Measurements from ENCODE around the gene RTF2.

RTF2 gene, protein sequence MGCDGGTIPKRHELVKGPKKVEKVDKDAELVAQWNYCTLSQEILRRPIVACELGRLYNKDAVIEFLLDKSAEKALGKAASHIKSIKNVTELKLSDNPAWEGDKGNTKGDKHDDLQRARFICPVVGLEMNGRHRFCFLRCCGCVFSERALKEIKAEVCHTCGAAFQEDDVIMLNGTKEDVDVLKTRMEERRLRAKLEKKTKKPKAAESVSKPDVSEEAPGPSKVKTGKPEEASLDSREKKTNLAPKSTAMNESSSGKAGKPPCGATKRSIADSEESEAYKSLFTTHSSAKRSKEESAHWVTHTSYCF

DNA sequence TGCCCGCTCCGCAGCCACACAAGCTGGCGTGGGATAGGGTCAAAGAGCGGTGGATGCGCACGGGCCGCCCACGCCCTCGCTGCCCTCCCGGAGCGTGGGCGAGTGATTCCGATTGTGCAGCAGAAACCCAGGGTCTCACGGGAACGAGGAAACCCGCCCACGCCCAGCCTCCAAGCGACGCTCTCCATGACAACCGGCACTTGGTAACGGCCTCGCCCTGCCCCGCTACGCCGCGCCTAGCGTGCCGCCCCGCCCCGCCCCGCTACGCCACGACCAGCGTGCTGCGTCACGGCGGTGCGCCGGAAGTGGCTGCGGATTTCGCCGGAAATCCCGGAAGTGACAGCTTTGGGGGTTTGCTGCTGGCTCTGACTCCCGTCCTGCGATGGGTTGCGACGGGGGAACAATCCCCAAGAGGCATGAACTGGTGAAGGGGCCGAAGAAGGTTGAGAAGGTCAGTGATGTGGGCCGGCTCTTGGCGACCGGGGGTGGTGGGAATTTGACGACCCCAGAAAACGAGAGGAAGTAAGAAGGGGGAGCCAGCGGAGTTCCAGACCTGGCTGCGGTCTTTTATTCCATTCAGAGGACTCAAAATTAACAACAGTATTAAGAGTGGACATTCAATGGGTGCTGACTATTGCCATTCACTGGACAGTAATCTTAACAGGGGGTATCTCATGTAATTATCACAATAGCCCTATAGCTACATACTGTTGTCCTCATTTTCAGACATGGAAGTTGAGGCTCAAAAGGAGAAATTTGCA, at the start of gene RTF2:
RTF2 (plus strand) TSS at position 312 of the 761 bp plus-strand sequence; CDS start at position 383, 71 bp downstream.
- Histone ChIP-seq H3K4me3 (peak within 1 kb of the TSS; percentile 56 to 91 (median 84)), H3K27ac (peak within 1 kb of the TSS; percentile 60 to 93 (median 87))

DNA sequence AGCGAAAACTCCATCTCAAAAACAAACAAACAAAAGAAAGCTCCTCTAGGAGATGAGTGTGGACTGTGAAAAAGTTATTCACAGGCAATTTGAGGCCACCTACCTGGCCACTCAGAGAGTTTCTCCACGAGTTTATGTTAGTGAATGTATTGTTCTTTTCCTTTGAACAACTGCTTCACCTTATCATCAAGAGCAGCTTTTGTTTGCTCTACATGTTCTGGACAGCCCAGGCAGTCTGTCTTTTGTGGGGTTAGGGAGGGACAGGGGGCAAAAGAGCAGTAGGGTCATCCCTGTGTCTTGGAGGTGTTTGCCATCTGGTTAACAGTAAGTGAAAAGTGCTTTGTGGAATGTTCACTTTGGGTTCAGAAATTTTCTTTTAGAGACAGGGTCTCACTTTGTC, 48.4 kb upstream of the RTF2 start:
- Histone ChIP-seq H3K4me3 (no peak overlapping the region), H3K27ac (peak overlapping the region in 7 of 21 experiments; percentile 27 to 77 (median 59))

- H3K27ac ChIP-seq = peak overlapping the region in 2 of 21 experiments; percentile 9 to 43
- no peak overlapping the region for H3K4me3 ChIP-seq
Observed at GRCh38 chr20:56420940-56421688, 47.3 kb upstream of the RTF2 start.

DNA sequence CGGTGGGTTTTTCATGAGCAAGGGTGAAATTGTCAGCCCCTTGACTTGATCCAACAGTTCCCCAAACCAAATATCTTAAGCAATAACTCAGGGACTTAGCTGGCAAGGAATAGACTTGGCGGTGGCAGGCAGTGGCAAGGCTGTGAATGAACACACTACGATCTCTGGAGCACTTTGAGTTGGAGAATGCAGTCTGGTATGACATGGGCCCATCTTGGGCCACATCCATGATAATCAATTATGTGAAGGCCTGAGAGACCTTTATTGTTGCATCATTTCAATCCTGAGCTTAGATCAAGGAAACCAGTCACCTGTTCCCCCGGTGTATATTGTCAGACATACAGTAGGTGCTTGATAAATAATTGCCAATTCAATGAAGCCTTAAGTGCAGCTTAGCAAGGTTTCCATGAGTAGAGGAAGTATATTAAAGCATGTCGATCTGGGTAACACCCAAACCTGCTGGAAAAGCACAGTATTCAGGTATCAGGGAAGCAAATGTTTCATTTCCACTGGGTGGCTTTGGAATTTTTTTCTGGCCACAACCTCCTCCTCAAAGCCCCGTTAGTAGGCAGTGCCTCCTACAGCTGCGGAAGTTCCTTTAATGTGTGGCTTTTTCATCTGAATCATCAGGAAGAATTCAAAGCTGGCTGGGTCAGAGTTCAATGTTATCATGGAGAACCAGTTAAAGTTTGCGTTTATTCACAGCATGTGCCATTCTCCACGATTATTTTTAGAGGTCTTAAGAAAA, 46.2 kb upstream of the RTF2 start:
- H3K4me3 ChIP-seq = no peak overlapping the region
- peak overlapping the region in 8 of 21 experiments; percentile 5 to 61 (median 42) for H3K27ac ChIP-seq

- H3K4me3 ChIP-seq = no peak overlapping the region
- peak overlapping the region in 6 of 21 experiments; percentile 13 to 61 (median 30) for H3K27ac ChIP-seq
Observed at GRCh38 chr20:56422824-56423189, 45.6 kb upstream of the RTF2 start.

- peak overlapping the region in 5 of 21 experiments; percentile 13 to 61 (median 37) for H3K27ac ChIP-seq
- no peak overlapping the region for H3K4me3 ChIP-seq
Observed at GRCh38 chr20:56423211-56423610, 45.2 kb upstream of the RTF2 start.

DNA sequence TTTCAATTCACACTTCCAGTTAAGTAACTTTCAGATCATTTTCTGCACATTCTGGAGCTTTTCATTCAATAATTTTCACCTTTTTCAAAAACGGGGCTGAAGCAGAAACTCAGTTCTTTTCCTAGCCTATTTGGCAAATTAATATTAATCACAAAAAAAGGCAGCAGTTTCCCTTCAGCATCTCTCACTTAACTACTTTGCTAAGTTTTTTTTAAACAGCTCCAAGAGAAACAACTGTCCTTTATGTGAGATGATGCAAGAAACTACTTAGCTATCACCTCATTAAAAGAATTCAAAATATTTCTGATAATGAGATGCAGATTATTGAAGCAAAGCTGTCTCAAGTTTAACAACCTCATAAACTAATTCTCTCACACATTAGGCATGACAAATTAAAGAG, 44.5 kb upstream of the RTF2 start:
- H3K27ac ChIP-seq = no peak overlapping the region
- no peak overlapping the region for H3K4me3 ChIP-seq

- no peak overlapping the region for H3K4me3 ChIP-seq
- no peak overlapping the region for H3K27ac ChIP-seq
Observed at GRCh38 chr20:56424931-56425330, 43.5 kb upstream of the RTF2 start.

- H3K4me3 ChIP-seq = no peak overlapping the region
- H3K27ac ChIP-seq = no peak overlapping the region
Observed at GRCh38 chr20:56426026-56426425, 42.4 kb upstream of the RTF2 start.

GRCh38 chr20:56426926-56427325, 41.5 kb upstream of the RTF2 start:
- H3K27ac ChIP-seq = no peak overlapping the region

GRCh38 chr20:56427797-56428196, 40.6 kb upstream of the RTF2 start:
- no peak overlapping the region for H3K27ac ChIP-seq

More at GRCh38 chr20:56426926-56427325, 41.5 kb upstream of the RTF2 start:
- H3K4me3 ChIP-seq = no peak overlapping the region

DNA sequence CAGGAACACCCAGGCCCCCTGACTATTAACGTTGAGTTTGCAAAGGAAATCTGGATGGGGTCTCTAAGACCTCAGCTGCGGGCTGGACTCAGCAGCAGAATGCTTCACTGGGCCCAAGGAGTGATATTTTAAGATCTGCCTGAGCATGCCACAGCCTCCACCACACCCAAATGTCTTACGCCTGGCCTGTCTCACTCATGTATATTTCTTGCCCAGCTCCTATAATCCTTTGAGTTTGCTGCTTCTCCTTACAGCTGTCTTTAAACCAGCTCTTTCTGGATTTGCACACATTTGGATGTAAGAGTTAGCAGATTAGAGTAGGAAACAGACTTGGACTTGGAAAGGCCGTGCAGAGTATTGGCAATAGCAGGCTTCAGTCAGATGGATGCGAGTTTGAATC, 40.0 kb upstream of the RTF2 start:
- Histone ChIP-seq H3K27ac (peak overlapping the region in 2 of 21 experiments; percentile 6 to 27), H3K4me3 (no peak overlapping the region)

More at GRCh38 chr20:56427797-56428196, 40.6 kb upstream of the RTF2 start:
- H3K4me3 ChIP-seq = no peak overlapping the region

DNA sequence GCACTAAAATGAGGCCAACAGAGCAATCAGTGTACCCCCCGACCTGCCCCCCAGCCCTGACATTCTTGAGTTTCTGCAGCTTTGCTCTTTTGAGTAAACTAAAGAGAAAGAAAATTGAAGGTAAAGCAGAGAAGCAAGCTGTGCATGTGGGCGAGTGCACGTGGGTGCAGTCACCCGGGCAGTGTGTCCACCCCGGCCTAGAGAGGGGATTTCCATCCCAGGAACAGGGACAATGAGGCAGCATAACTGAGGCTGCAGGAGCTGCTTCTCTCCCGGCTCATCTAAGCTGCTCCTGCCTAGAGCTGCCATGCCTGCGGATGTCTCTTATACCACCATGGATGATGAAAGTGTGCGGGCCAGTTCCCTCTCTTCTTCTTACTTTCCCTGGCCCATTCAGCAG, 39.5 kb upstream of the RTF2 start:
- peak overlapping the region in 4 of 21 experiments; percentile 12 to 58 (median 31) for H3K27ac ChIP-seq
- H3K4me3 ChIP-seq = no peak overlapping the region

- Histone ChIP-seq H3K4me3 (no peak overlapping the region), H3K27ac (peak overlapping the region in 7 of 21 experiments; percentile 12 to 59 (median 35))
Observed at GRCh38 chr20:56429502-56429901, 38.9 kb upstream of the RTF2 start.

DNA sequence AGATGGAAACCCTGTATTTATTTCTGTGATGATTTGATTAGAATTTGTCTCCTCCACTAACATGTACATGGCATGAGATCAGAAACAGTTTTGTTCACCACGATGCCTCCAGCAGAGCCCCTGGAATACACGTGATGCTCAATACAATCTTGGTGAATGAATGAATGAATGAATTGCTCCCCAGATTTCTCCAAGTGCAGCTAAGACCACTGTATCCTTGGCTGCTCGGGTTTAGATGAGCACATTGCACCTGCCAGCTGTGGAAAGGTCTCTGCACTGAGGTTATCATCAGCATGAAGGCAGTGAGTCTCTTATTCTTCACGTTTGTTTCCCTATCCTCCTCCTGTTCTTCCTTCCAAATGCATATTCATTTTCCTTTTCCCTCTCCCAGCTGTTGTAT, 38.5 kb upstream of the RTF2 start:
- H3K27ac ChIP-seq = peak overlapping the region in 2 of 21 experiments; percentile 31 to 58
- H3K4me3 ChIP-seq = no peak overlapping the region

- H3K27ac ChIP-seq = no peak overlapping the region
- H3K4me3 ChIP-seq = no peak overlapping the region
Observed at GRCh38 chr20:56430461-56430860, 38.0 kb upstream of the RTF2 start.

DNA sequence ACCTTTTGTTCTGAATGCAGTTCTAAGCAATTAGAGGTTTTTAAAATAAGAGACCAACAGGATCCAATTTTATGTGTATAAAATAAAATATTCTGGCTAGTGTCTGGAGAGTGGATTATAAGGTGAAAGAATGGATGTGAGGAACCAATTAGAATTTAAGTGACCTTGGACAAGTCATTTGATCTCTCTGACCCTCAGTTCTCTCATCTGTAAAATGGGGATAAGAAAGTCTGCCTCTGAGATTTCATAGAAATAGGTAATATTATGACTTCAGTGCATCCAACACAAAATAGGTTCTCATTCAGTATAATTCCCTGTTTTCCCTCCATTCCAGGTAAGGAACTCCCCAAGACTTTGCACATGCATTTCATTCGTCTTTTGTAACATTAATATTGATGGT, 37.5 kb upstream of the RTF2 start:
- no peak overlapping the region for H3K27ac ChIP-seq

DNA sequence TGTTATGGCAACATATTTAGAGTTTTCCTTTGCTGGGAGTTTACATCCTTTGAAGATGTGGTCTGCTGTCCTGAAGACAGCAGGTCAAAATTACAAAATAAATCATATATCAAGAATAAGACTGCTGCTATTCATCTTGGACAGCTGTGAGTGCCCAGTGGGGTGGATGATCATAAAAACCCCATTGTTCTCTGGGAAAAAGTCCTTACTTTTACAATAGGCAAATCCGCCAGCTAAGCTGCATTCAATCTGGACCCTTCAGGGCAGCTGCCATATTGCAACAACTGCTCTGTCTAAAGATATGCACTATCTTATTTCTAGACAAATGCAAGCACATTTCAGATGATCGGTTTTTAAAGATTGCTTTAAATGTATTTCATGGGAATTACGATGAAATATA, 37.0 kb upstream of the RTF2 start:
- H3K27ac ChIP-seq = no peak overlapping the region
- no peak overlapping the region for H3K4me3 ChIP-seq

More for the DNA sequence above, 37.5 kb upstream of the RTF2 start:
- H3K4me3 ChIP-seq = no peak overlapping the region

DNA sequence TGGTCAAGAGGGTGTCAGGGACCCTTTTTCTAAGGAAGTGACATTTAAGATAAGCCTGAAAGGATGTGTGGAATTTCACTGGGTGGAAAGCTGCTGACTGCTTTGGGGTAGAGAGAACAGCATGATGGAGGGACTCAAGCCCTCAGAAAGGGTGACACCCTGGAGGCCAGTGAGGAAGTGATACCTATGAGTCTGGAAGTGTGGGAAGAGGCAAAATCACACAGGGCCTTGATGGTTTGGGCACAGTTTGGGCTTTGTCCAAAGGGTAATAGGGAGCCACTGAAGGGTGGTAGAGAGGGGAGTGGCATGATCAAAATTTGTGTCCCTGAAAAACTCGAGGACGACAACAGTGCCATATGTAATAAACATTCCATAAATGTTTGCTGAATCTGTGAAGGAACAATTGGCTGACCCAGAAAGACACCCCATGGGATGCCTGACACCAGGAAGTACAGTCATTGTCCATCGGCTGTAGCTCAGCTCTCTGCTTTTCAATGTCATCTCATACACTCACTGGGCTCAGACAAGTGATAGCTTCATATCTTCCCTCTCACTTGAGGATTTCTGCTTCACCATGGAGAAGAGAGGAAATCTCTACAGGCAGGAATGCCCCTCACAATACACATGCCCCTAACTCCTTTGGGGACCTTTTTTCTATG, 35.1 kb upstream of the RTF2 start:
- peak overlapping the region in 3 of 21 experiments; percentile 3 to 39 (median 34) for H3K27ac ChIP-seq
- no peak overlapping the region for H3K4me3 ChIP-seq

Data from skin epidermis (tissue), 12 donors.